OCI-LY3 (cell line): Measurements from ENCODE around the gene UBE2G2.

ENCODE experiments used
- EZH2phosphoT487 ChIP-seq: fragments of 200-600 bp; shearing (Covaris generic); IDR thresholded peaks from 2 replicates; pipeline ENCODE4 v1.6.1; 2018; ENCODE audit warnings: antibody characterized with exemption, mixed run types, low read depth
- TF ChIP-seq, protein P1 (sequence below): fragments of 200-600, 300-600 bp; sonication (generic); IDR thresholded peaks from 2 replicates; pipeline ENCODE4 v1.5.1; 2014; ENCODE audit warnings: antibody characterized with exemption, low read length, low read depth

DNA sequence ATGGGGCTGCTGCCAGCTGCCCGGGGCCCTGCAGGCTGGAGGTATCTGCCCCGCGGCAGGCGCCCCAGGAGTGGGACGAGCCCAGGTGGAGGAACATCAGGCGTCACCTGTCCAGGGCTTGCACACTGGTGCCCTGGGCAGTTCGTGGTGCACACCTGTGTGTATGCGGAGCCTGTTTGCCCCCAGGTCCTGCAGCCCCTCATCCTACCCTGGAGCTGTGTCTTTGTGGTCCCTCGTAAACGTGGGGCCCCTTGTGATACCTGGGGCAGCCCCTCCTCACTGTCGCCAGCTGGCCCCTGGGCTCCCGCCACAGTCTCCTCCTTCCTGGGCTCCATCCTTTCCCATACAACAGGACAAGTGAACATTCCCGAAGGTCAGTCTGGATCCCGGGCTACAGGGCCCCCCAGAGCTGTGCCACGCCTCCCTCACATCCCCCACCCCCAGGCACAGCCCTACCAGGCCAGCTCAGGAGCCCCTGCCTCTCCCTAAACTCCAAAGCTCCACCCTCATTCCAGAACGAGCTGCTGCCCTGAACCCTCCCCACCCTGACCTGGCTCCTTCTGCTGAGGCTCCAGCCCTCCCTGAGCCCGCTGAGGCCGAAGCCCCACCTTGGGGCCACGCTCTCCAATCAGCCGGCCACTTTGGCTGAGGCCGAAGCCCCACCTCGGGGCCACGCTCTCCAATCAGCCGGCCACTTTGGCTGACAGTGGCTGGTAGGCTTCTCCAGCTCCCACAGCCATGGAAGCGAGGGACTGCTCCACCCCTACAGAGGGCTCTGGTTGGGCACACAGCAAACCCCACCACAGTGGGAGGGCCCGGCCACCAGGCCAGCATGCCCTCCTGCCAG lies 42.6 kb downstream of the UBE2G2 start:
- TF ChIP-seq, protein P1, sequence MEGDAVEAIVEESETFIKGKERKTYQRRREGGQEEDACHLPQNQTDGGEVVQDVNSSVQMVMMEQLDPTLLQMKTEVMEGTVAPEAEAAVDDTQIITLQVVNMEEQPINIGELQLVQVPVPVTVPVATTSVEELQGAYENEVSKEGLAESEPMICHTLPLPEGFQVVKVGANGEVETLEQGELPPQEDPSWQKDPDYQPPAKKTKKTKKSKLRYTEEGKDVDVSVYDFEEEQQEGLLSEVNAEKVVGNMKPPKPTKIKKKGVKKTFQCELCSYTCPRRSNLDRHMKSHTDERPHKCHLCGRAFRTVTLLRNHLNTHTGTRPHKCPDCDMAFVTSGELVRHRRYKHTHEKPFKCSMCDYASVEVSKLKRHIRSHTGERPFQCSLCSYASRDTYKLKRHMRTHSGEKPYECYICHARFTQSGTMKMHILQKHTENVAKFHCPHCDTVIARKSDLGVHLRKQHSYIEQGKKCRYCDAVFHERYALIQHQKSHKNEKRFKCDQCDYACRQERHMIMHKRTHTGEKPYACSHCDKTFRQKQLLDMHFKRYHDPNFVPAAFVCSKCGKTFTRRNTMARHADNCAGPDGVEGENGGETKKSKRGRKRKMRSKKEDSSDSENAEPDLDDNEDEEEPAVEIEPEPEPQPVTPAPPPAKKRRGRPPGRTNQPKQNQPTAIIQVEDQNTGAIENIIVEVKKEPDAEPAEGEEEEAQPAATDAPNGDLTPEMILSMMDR = no peak
- TF ChIP-seq EZH2phosphoT487 = no peak
